Right lobe of liver (tissue), 6 donors: ENCODE measurements around the gene ZNF710. TPM values are rescaled to one million over a fixed set of nuclear protein-coding genes. Genes with fewer than 3 reads are reported as not detected.
A peak's percentile ranks its signal among the peaks of the same experiment; 100 is the strongest.

Experiments used
- ATAC-seq, 4 donors: fragments of 200-7000 bp; cut with Tn5 transposase; one replicate each; pipeline ENCODE4 v1.9.1; 2020; ENCODE audit warnings: mild to moderate bottlenecking in 4 of 4, moderate library complexity in 4 of 4
- DNase-seq, 3 donors: peaks; one replicate each; pipeline ENCODE4 v3.0.0-alpha.2; 2020
- H3K27ac ChIP-seq, 3 donors: fragments of 200-600 bp; one replicate each; pipeline ENCODE4 v1.8.0; 2022
- H3K27me3 ChIP-seq, 2 donors: fragments of 200-600 bp; one replicate each; pipeline ENCODE4 v1.8.0; 2022
- H3K36me3 ChIP-seq, 4 donors: fragments of 200-600 bp; sonication (generic) in 1 of 4; one replicate each; pipeline versions ENCODE4 v1.5.1 to v1.8.0; 2017 to 2022; ENCODE audit warnings: control low read depth in 1 of 4
- H3K4me1 ChIP-seq, 4 donors: fragments of 200-600 bp; sonication (generic) in 1 of 4; one replicate each; pipeline versions ENCODE4 v1.5.1 to v1.8.0; 2017 to 2022; ENCODE audit warnings: control low read depth in 1 of 4
- H3K4me3 ChIP-seq, 3 donors: fragments of 200-600 bp; one replicate each; pipeline ENCODE4 v1.8.0; 2022
- H3K9me3 ChIP-seq, 4 donors: fragments of 200-600 bp; sonication (generic) in 1 of 4; one replicate each; pipeline versions ENCODE4 v1.5.1 to v1.8.0; 2017 to 2022; ENCODE audit warnings: control low read depth in 1 of 4
- POLR2A ChIP-seq: fragments of 450-650 bp; IDR thresholded peaks from one replicate; pipeline ENCODE4 v1.6.1; 2017; ENCODE audit warnings: antibody characterized with exemption, mild to moderate bottlenecking
- WGBS: methylation state at CpG from one replicate; pipeline ENCODE4 v1.1.6; 2018; ENCODE audit warnings: low coverage, low lambda C conversion rate; ENCODE audit not compliant: insufficient coverage; ENCODE audit errors: missing lambda C conversion rate; 5-methylcytosine and 5-hydroxymethylcytosine counted together
- intact Hi-C, 2 donors: fragments of 100-400 bp; cut with DNase I; formaldehyde crosslinking; loops; one replicate each; pipeline versions ENCODE4 v1.11.2 to v1.14.1; 2022
- total RNA-seq, 6 experiments: library from RNA; depleted of rRNA in 2 of 6; stranded (reverse); fragments of >200 nt in 2 of 6; fragmentation: NEBNext Ultra II Directional in 3 of 6; extraction: Animal tissue kit (Norgen Biotek cat#: 25700) in 3 of 6; gene quantifications; one replicate each; pipeline versions ENCODE4 v1.1.0 to v1.2.4, GENCODE V29; 2016 to 2023
- TF ChIP-seq, protein P1 (sequence below), 4 donors: fragments of 200-600 bp in 3 of 4; fragments of 450-650 bp in 1 of 4; IDR thresholded peaks; one replicate each; pipeline versions ENCODE4 v1.5.1 to v1.8.0; 2016 to 2022; ENCODE audit warnings: antibody characterized with exemption in 4 of 4, mild to moderate bottlenecking in 2 of 4
- donor health status: DM: no; HTN: yes; CAD: no.
- donor health status: DM: no; HTN: no; CAD: no.
- donor health status: DM: no; HTN: no; CAD: no.
- donor health status: DM: no; HTN: yes; CAD: no.
- donor health status: DM: no; HTN: yes; CAD: no.

The ZNF710 gene
- total RNA-seq, 6 experiments from 2014 or later: 4.7 to 17.1 (median 7.4) TPM

DNA sequence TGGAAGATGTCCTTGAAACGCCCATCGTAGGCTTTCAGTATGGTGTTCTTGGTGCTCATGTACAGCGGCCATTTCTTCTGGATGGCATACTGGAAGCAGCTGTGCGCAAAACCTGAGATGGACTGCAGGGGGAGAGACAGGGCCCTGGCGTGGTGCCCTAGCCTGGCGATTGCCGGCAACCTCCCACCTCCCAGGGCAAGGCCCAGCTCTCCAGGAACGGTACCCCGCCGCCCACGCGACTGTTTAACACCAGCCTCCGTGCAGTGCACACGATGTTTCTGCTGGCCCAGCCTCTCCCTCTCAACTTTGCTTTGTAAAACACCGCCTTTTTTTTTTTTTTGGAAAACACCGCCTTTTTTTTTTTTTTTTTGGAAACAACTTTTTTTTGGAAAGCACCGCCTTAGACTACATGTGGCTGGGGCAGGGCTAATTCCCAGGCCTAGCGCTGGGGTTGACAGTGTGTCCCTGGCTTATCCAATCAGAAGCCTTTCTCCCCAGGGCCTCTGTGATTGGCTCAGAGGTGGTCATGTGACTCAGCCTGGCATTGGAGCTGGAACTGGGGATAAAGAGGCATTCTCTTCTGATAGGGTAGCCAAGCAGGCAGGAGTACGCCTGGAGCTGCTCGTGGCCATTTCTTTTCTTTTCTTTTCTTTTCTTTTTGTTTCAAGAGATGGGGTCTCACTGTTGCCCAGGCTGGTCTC is 86.5 kb downstream of the ZNF710 start:
- TF ChIP-seq POLR2A: no peak
- TF ChIP-seq, protein P1, sequence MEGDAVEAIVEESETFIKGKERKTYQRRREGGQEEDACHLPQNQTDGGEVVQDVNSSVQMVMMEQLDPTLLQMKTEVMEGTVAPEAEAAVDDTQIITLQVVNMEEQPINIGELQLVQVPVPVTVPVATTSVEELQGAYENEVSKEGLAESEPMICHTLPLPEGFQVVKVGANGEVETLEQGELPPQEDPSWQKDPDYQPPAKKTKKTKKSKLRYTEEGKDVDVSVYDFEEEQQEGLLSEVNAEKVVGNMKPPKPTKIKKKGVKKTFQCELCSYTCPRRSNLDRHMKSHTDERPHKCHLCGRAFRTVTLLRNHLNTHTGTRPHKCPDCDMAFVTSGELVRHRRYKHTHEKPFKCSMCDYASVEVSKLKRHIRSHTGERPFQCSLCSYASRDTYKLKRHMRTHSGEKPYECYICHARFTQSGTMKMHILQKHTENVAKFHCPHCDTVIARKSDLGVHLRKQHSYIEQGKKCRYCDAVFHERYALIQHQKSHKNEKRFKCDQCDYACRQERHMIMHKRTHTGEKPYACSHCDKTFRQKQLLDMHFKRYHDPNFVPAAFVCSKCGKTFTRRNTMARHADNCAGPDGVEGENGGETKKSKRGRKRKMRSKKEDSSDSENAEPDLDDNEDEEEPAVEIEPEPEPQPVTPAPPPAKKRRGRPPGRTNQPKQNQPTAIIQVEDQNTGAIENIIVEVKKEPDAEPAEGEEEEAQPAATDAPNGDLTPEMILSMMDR (IDR thresholded peaks at IDR 0.05): no peak
- Histone ChIP-seq H3K27me3 (no peaks in the 10 kb centered on the region), H3K9me3 (no peaks in the 10 kb centered on the region), H3K4me3 (no peak overlapping the region), H3K27ac (no peak overlapping the region), H3K36me3 (peaks cover 15 to 69% (median 35%) of the 10 kb centered on the region in 4 donors), H3K4me1 (peaks cover 0 to 3% (median 0%) of the 10 kb centered on the region in 4 donors)
- intact Hi-C loops: loop anchor here (10.0 kb wide), 2 partner anchors 183 to 343 kb away; no protein-coding TSS in a partner anchor
- ATAC-seq (peak in 3 of 4 donors; percentile 27 to 42 (median 33)), DNase-seq (peak; percentile 50 to 61 (median 52))
- WGBS: 62% methylated on average over 13 of the region's 20 CpGs

DNA sequence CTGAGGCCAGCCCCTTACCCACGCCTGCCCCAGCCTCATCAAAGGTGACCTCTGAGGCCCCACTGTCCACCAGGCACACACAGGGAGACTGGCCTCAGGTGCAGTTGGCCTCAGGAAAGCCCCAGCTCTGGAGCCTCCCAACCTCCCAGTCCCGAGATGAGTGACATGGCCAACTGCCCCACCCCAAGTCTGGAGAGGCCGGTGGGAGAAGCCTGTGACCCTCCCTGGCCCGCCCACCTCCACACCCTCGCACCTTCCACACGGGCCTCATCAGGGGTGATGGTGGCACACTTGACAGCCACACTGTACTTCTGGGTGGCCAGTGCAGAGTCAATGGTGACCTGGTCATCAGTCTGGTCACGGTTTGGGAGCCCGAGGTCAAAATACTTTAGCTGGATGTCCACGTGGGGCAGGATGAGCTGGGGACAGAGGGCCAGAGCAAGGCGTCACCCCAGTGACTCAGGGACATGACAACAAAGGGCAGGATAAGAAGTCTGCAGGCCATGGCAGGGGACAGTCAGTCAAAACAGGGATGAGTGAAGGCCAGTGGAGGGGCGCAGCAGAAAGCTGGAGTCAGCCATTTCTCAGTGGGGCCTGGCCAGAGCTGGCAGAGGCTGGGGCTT is 89.2 kb downstream of the ZNF710 start:
- TF ChIP-seq POLR2A: no peak
- TF ChIP-seq, protein P1 (IDR thresholded peaks at IDR 0.05): no peak
- peaks cover 0 to 45% (median 15%) of the 10 kb centered on the region in 4 donors for H3K36me3 ChIP-seq
- ATAC-seq (peak in 3 of 4 donors; percentile 17 to 67 (median 54)), DNase-seq (peak in 2 of 3 donors; percentile 26 to 56)
- H3K4me1 ChIP-seq: peaks cover 0 to 9% (median under 1%) of the 10 kb centered on the region in 4 donors
- 22% methylated on average over 5 of the region's 11 CpGs for WGBS
- H3K27ac ChIP-seq: no peak overlapping the region
- no peaks in the 10 kb centered on the region for H3K9me3 ChIP-seq
- intact Hi-C loops: no loop called here
- H3K4me3 ChIP-seq: no peak overlapping the region
- H3K27me3 ChIP-seq: no peaks in the 10 kb centered on the region

DNA sequence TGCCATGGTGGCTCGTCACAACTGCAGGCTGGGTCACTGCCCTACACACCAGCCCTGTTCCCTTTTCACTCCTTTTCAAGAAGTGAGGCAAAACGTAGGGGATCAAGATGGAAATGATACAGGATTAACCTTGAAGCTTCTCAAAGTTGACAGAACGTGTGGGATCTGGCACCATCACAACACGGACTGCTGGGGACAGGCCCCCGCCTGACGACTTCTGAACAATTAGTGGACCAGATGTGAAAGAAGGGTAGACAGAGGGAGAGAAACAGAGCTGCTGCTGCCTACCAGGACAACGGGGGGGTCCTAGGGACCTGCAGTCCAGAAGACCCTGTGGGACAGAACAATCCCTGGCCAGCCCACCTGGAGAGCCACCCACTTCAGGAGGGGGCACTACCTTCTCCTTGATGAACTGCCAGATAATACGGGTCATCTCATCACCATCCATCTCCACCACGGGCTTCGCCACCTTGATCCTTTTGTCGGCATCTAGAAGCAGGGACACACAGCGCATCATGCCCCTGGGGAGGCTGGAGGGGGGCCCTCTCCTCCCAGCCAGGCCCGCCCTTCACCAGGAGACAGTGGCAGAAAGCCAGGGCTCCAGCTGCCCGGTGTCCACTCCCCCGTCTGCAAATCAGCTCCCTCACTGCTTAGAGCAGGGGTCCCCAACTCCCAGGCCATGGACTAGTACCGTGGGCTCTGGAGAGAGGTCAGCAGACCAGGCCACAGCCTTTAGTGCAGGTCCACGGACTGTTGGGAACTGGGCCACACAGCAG is 90.2 kb downstream of the ZNF710 start:
- Histone ChIP-seq H3K4me3 (no peak overlapping the region), H3K27ac (no peak overlapping the region), H3K27me3 (no peaks in the 10 kb centered on the region), H3K9me3 (no peaks in the 10 kb centered on the region), H3K4me1 (peaks cover 0 to 14% (median 3%) of the 10 kb centered on the region in 4 donors), H3K36me3 (peaks cover 0 to 37% (median 7%) of the 10 kb centered on the region in 4 donors)
- peak in 2 of 3 donors; percentile 14 to 36 for DNase-seq
- TF ChIP-seq, protein P1 (IDR thresholded peaks at IDR 0.05): no peak
- TF ChIP-seq POLR2A: no peak
- no peak for ATAC-seq
- intact Hi-C loops: no loop called here
- 76% methylated on average over 6 of the region's 17 CpGs for WGBS

DNA sequence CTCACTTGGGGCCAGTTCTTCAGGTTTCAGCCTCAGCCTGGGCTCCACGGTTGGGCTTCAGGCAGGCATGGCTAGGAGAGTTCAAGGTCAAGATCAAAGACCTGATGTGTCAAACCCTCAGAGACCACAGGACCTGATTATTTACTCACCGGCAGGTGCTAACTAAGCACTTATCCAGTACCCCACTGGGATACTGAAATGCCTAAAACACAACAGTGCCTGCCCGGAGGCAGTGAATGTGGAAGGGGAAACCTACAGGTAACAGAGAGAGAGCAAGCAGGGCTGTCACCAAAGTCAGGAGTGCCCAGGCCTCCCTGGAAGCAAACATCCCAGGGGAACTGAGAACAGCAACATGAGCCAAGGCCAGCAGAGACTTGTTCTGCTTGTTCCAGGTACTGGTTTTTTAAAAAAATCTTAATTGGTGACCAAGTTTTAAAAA is 94.4 kb downstream of the ZNF710 start:
- TF ChIP-seq POLR2A: no peak
- TF ChIP-seq, protein P1 (IDR thresholded peaks at IDR 0.05): no peak
- DNase-seq: peak in 2 of 3 donors; percentile 9 to 39
- H3K4me3 ChIP-seq: no peak overlapping the region
- H3K27me3 ChIP-seq: no peaks in the 10 kb centered on the region
- ATAC-seq: peak in 2 of 4 donors; percentile 7 to 11
- WGBS: 7% methylated on average over 3 of the region's 3 CpGs
- peak overlapping the region in 1 of 3 donors; percentile 36 for H3K27ac ChIP-seq
- H3K36me3 ChIP-seq: peaks cover 0 to 6% (median 0%) of the 10 kb centered on the region in 4 donors
- intact Hi-C loops: no loop called here
- no peaks in the 10 kb centered on the region for H3K9me3 ChIP-seq
- peaks cover 0 to 46% (median 17%) of the 10 kb centered on the region in 4 donors for H3K4me1 ChIP-seq
